Retinal pigment epithelial cell (primary cell): ENCODE results near the gene MSI2.

Experiments used
- DNase-seq: peaks from one replicate; pipeline ENCODE4 v3.0.0-alpha.2; 2010; ENCODE audit warnings: low read depth
- H3K4me3 ChIP-seq: 2 replicates; pipeline ENCODE4 v1.5.1; 2011; ENCODE audit warnings: mild to moderate bottlenecking, low read length, control low read depth, moderate library complexity
- CTCF ChIP-seq: conservative IDR thresholded peaks from 2 replicates; pipeline ENCODE4 v1.5.1; 2011; ENCODE audit warnings: low read depth, low read length, control low read depth, inconsistent platforms

MSI2 gene

GRCh38 chr17:57569021-57569420, 312.7 kb downstream of the MSI2 start:
- DNase-seq = no peak
- no peak for TF ChIP-seq CTCF
- no peak overlapping the region for H3K4me3 ChIP-seq

- no peak for TF ChIP-seq CTCF
- no peak overlapping the region for H3K4me3 ChIP-seq
- no peak for DNase-seq
Measured at GRCh38 chr17:57569853-57570252, 313.5 kb downstream of the MSI2 start.

GRCh38 chr17:57570724-57571344, 314.5 kb downstream of the MSI2 start:
- DNase-seq = no peak
- H3K4me3 ChIP-seq = no peak overlapping the region
- no peak for TF ChIP-seq CTCF

GRCh38 chr17:57572062-57572461, 315.7 kb downstream of the MSI2 start:
- H3K4me3 ChIP-seq = no peak overlapping the region
- no peak for TF ChIP-seq CTCF
- DNase-seq = no peak

- no peak overlapping the region for H3K4me3 ChIP-seq
- TF ChIP-seq CTCF = no peak
- DNase-seq = no peak
Measured at GRCh38 chr17:57572600-57572999, 316.3 kb downstream of the MSI2 start.

GRCh38 chr17:57574040-57574513, 317.8 kb downstream of the MSI2 start:
- no peak for TF ChIP-seq CTCF
- no peak for DNase-seq
- no peak overlapping the region for H3K4me3 ChIP-seq

- no peak for TF ChIP-seq CTCF
- H3K4me3 ChIP-seq = no peak overlapping the region
- DNase-seq = no peak
Measured at GRCh38 chr17:57576744-57577143, 320.4 kb downstream of the MSI2 start.
